MG63 (cell line): Measurements from ENCODE around the gene OR4D5. TPM values are rescaled to one million over a fixed set of nuclear protein-coding genes. Genes with fewer than 3 reads are reported as not detected.

ENCODE experiments used
- DNase-seq: peaks from one replicate; pipeline ENCODE4 v3.0.0-alpha.2; 2020
- H3K27me3 ChIP-seq: fragments of 250-450 bp; sonication (Bioruptor Pico); 2 replicates; pipeline ENCODE4 v1.5.1; 2020; ENCODE audit warnings: mild to moderate bottlenecking, moderate library complexity
- H3K36me3 ChIP-seq: fragments of 250-450 bp; sonication (Bioruptor Pico); 2 replicates; pipeline ENCODE4 v1.5.1; 2020; ENCODE audit warnings: mild to moderate bottlenecking, moderate library complexity
- H3K4me3 ChIP-seq: fragments of 250-450 bp; sonication (Bioruptor Pico); 2 replicates; pipeline ENCODE4 v1.5.1; 2020; ENCODE audit warnings: mild to moderate bottlenecking, moderate library complexity
- H3K9me3 ChIP-seq: fragments of 250-450 bp; sonication (Bioruptor Pico); 2 replicates; pipeline ENCODE4 v1.5.1; 2020; ENCODE audit warnings: mild to moderate bottlenecking, moderate library complexity
- total RNA-seq: library from RNA; depleted of rRNA; stranded (reverse); fragments of >200 nt; shearing (Covaris generic); gene quantifications from 2 replicates; pipeline ENCODE4 v1.2.3, GENCODE V29; 2014; ENCODE audit warnings: low replicate concordance; rRNA removed

The OR4D5 gene
- not detected in 2 replicates for total RNA-seq

- Histone ChIP-seq H3K4me3 (no peak within 1 kb of the TSS), H3K27me3 (no peaks in the 10 kb centered on the region; the same call in 1 of the 2 replicates), H3K36me3 (no peaks in the 10 kb centered on the region), H3K9me3 (no peaks in the 10 kb centered on the region)
- no peak for DNase-seq
Observed at GRCh38 chr11:123939317-123939716, at the start of gene OR4D5. Gene OR4D5, plus strand, starts transcription at chr11:123939617. Its CDS starts 0 bp downstream, at chr11:123939617.

GRCh38 chr11:123892031-123892430, 47.4 kb upstream of the OR4D5 start:
- no peak for DNase-seq
- no peak overlapping the region for H3K4me3 ChIP-seq
- H3K36me3 ChIP-seq: no peaks in the 10 kb centered on the region
- H3K9me3 ChIP-seq: no peaks in the 10 kb centered on the region
- no peaks in the 10 kb centered on the region for H3K27me3 ChIP-seq

- Histone ChIP-seq H3K27me3 (no peaks in the 10 kb centered on the region), H3K4me3 (no peak overlapping the region), H3K9me3 (no peaks in the 10 kb centered on the region), H3K36me3 (no peaks in the 10 kb centered on the region)
- DNase-seq: no peak
Observed at GRCh38 chr11:123899792-123900191, 39.6 kb upstream of the OR4D5 start.

GRCh38 chr11:123901867-123902266, 37.5 kb upstream of the OR4D5 start, which contains the start of gene OR8D4:
Gene OR8D4, plus strand, starts transcription at chr11:123902167. Its CDS starts 4,265 bp downstream, at chr11:123906432.
- no peak for DNase-seq
- H3K36me3 ChIP-seq: no peaks in the 10 kb centered on the region
- no peak within 1 kb of the TSS for H3K4me3 ChIP-seq
- no peaks in the 10 kb centered on the region for H3K27me3 ChIP-seq
- H3K9me3 ChIP-seq: no peaks in the 10 kb centered on the region

DNA sequence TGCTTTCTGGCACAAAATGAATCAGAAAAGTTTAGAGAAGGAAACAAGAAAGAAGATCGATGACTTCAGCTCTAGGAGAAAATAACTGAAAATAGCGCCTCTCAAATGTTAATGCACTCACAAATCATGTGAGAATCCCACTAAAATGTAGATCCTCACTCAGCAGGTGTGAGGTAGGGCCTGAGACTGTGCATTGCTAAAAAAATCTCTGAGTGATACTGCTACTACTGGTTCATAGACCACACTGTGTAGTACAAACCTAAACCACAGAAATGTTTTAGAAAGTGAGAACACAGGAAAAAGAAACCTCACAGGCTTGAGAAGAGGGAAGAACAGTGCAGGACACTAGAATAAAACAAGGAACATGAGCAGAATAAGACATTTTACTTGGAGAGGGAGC, 35.5 kb upstream of the OR4D5 start:
- Histone ChIP-seq H3K27me3 (no peaks in the 10 kb centered on the region), H3K36me3 (no peaks in the 10 kb centered on the region), H3K4me3 (no peak overlapping the region), H3K9me3 (no peaks in the 10 kb centered on the region)
- DNase-seq: no peak

DNA sequence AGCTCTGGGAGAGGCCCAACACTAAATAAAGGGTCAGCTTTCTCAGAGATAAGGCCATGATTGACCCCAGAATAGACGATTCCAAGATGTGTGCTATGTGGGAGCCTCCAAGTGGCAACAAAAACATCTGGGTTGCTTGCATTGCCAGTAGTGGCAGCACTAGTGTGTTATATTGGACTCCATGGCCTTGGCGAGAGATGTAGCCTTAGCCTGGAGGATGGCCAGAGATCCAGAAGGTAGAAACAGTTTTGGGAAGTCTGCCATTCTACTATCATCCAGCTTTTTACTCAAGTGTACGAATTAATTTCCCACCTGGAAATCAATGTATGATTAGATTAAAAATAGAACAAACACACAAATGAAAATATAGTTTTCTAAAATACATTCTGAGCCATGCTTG, 34.5 kb upstream of the OR4D5 start:
- no peak overlapping the region for H3K4me3 ChIP-seq
- H3K9me3 ChIP-seq: no peaks in the 10 kb centered on the region
- H3K27me3 ChIP-seq: no peaks in the 10 kb centered on the region
- H3K36me3 ChIP-seq: no peaks in the 10 kb centered on the region
- no peak for DNase-seq

- H3K4me3 ChIP-seq: no peak overlapping the region
- H3K36me3 ChIP-seq: no peaks in the 10 kb centered on the region
- no peaks in the 10 kb centered on the region for H3K9me3 ChIP-seq
- no peak for DNase-seq
- no peaks in the 10 kb centered on the region for H3K27me3 ChIP-seq
Observed at GRCh38 chr11:123905826-123906225, 33.6 kb upstream of the OR4D5 start.

- H3K9me3 ChIP-seq: no peaks in the 10 kb centered on the region
- no peak overlapping the region for H3K4me3 ChIP-seq
- DNase-seq: no peak
- H3K36me3 ChIP-seq: no peaks in the 10 kb centered on the region
- no peaks in the 10 kb centered on the region for H3K27me3 ChIP-seq
Observed at GRCh38 chr11:123920943-123921342, 18.5 kb upstream of the OR4D5 start.

GRCh38 chr11:123924027-123924426, 15.4 kb upstream of the OR4D5 start:
- no peak for DNase-seq
- Histone ChIP-seq H3K36me3 (no peaks in the 10 kb centered on the region), H3K9me3 (no peaks in the 10 kb centered on the region), H3K27me3 (no peaks in the 10 kb centered on the region), H3K4me3 (no peak overlapping the region)

GRCh38 chr11:123942413-123942812, 3.0 kb downstream of the OR4D5 start:
- no peaks in the 10 kb centered on the region for H3K9me3 ChIP-seq
- no peak for DNase-seq
- H3K4me3 ChIP-seq: no peak overlapping the region
- H3K36me3 ChIP-seq: no peaks in the 10 kb centered on the region
- peaks cover 4% of the 10 kb centered on the region; the same call in 1 of the 2 replicates for H3K27me3 ChIP-seq

DNA sequence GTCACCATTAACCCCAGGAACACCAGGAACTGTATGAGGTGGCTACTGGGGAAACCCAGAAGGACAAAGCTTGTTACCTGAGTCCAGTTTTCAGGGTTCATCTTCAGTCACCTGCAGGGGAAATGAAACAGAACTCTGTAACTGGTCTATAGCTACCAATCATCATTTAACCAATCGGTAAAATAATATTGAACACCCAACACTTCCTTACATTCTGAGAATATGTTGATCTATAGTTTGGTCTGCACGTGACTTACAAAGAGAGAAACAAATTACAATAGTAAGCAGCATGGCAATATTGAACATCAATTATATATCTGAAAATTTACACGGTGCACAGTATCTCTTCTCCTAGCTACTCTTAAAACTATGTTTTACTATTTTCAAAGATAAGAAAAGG, 4.3 kb downstream of the OR4D5 start, which contains the start of gene OR6T1:
Gene OR6T1, minus strand, starts transcription at position 101 of the 400 bp plus-strand sequence. Its CDS starts 0 bp downstream, at position 101.
- peaks cover 4% of the 10 kb centered on the region; the same call in 1 of the 2 replicates for H3K27me3 ChIP-seq
- DNase-seq: no peak
- no peaks in the 10 kb centered on the region for H3K36me3 ChIP-seq
- H3K9me3 ChIP-seq: no peaks in the 10 kb centered on the region
- no peak within 1 kb of the TSS for H3K4me3 ChIP-seq

- no peak for DNase-seq
- Histone ChIP-seq H3K36me3 (no peaks in the 10 kb centered on the region), H3K9me3 (no peaks in the 10 kb centered on the region), H3K27me3 (peaks cover 4% of the 10 kb centered on the region; the same call in 1 of the 2 replicates), H3K4me3 (no peak overlapping the region)
Observed at GRCh38 chr11:123945132-123945531, 5.7 kb downstream of the OR4D5 start.

DNA sequence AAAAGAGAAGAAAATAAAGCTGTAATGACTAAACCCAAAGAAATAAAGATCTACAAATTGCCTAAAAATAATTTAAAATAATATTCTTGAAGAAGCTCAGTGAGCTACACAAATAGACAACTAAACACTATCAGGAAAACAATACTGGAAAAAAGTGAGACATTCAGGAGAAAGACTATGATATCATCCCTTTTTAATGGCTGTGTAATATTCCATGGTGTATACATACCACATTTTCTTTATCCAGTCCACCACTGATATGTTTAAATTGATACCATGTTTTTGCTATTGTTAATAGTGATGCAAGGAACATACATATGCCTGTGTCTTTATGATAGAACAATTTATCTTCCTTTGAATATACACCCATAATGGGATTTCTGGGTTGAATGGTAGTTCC, 17.3 kb downstream of the OR4D5 start:
- Histone ChIP-seq H3K4me3 (no peak overlapping the region), H3K9me3 (no peaks in the 10 kb centered on the region), H3K36me3 (no peaks in the 10 kb centered on the region), H3K27me3 (peaks cover 5% of the 10 kb centered on the region)
- DNase-seq: no peak

DNA sequence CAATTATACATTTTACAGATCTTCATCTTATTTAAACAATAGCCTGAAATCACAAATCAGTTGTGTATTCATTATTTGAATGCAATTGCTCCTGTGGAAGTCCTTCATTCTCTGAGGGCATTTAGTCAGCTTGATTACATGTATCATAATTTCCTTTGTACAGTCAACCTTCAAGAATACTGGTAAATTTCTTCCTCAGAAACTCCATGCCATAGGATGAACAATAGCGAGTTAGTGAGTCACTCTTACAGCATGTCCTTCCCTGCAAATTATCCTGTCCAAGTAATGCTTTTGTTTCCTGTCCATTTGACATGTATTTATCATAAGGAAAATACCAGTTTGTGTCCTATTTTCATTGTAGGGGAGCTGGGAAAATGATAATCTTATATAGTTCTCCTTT, 34.4 kb downstream of the OR4D5 start:
- no peak overlapping the region for H3K4me3 ChIP-seq
- no peaks in the 10 kb centered on the region for H3K27me3 ChIP-seq
- DNase-seq: no peak
- no peaks in the 10 kb centered on the region for H3K36me3 ChIP-seq
- no peaks in the 10 kb centered on the region; the same call in none of the 2 replicates for H3K9me3 ChIP-seq

- H3K27me3 ChIP-seq: no peaks in the 10 kb centered on the region
- DNase-seq: no peak
Observed at GRCh38 chr11:123976770-123977560, 37.5 kb downstream of the OR4D5 start.

GRCh38 chr11:123977731-123978347, 38.4 kb downstream of the OR4D5 start, which contains the start of gene OR10S1:
Gene OR10S1, minus strand, starts transcription at chr11:123977781. Its CDS starts 117 bp downstream, at chr11:123977664.
- H3K4me3 ChIP-seq: no peak within 1 kb of the TSS
- H3K9me3 ChIP-seq: no peaks in the 10 kb centered on the region; the same call in 1 of the 2 replicates
- no peaks in the 10 kb centered on the region for H3K27me3 ChIP-seq
- no peak for DNase-seq
- H3K36me3 ChIP-seq: no peaks in the 10 kb centered on the region

More at GRCh38 chr11:123976770-123977560, 37.5 kb downstream of the OR4D5 start:
- no peaks in the 10 kb centered on the region; the same call in 1 of the 2 replicates for H3K9me3 ChIP-seq
- H3K4me3 ChIP-seq: no peak overlapping the region
- no peaks in the 10 kb centered on the region for H3K36me3 ChIP-seq

DNA sequence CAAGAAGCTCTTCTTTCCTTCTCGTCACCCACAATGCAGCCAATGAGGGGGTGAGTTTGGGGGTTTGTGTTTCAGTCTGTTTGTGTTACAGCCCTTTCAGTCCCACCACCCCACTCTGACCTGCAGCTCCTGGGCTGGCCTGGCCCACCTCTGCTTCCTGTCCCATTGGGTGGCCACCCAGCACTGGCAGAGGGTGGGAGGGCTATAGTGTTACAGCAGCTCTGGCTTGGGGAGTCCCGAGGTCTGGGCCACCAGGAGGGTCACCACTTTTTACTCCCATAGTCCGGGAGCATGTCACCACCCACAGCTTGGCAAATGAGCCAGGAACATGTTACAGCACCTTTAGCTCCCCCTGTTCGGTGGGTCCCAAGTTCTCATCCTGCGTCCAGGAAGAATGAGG, 39.9 kb downstream of the OR4D5 start:
- no peaks in the 10 kb centered on the region for H3K27me3 ChIP-seq

More for the DNA sequence above, 39.9 kb downstream of the OR4D5 start:
- H3K9me3 ChIP-seq: no peaks in the 10 kb centered on the region; the same call in 1 of the 2 replicates
- H3K4me3 ChIP-seq: no peak overlapping the region
- H3K36me3 ChIP-seq: no peaks in the 10 kb centered on the region
- no peak for DNase-seq
